Skeletal muscle satellite cell (primary cell): ENCODE measurements around the gene SMARCA4.
A peak's percentile ranks its signal among the peaks of the same experiment; 100 is the strongest.
"Not testable (repeated sequence)": the region's sequence is repeated elsewhere in the genome, so short reads cannot be mapped to it uniquely, and the experiment has no call there.

Experiments used
- H3K27me3 ChIP-seq: 2 replicates; pipeline ENCODE4 v1.7.0; 2013; ENCODE audit warnings: low read length; ENCODE audit not compliant: control insufficient read depth, insufficient read depth
- H3K36me3 ChIP-seq: 2 replicates; pipeline ENCODE4 v1.7.0; 2013; ENCODE audit warnings: mild to moderate bottlenecking, control low read depth, low read length; ENCODE audit not compliant: insufficient read depth
- H3K4me1 ChIP-seq: 2 replicates; pipeline ENCODE4 v1.7.0; 2013; ENCODE audit warnings: low read length; ENCODE audit not compliant: control insufficient read depth, insufficient read depth
- H3K4me2 ChIP-seq: 2 replicates; pipeline ENCODE4 v1.7.0; 2013; ENCODE audit warnings: mild to moderate bottlenecking, low read length
- H3K4me3 ChIP-seq: 2 replicates; pipeline ENCODE4 v1.7.0; 2013; ENCODE audit warnings: low read length
- H3K9ac ChIP-seq: 2 replicates; pipeline ENCODE4 v1.7.0; 2013; ENCODE audit warnings: mild to moderate bottlenecking, low read depth, low read length, moderate library complexity
- H3K9me3 ChIP-seq: replicated peaks from 2 replicates; pipeline ENCODE4 v1.7.0; 2013; ENCODE audit warnings: mild to moderate bottlenecking, control low read depth, low read length

Gene SMARCA4

DNA sequence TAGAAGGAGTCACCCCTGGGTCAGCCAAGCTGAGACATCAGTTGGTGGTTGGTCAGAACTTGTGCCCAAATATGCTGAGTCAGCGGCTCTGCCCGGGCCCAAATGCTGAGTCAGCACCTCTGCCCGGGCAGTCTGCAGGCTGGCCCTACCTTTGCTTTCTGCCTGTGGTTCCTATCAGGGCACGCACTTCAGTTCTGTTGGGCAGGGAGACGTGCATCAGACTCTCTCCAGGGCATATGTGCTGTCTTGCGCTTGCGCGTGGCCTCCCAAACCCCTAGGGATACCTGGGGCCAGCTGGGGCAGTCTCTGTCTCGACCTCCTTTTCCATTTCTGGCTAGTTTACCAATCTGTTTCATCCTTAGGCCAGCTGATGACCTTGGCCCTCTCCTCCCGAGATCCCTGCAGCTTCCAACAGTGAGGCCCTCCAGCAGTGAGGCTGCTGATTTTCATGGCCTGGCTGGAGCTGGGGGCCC lies 104.0 kb downstream of the SMARCA4 start:
- Histone ChIP-seq H3K36me3 (peaks cover 36% of the 10 kb centered on the region), H3K4me1 (peaks cover 5% of the 10 kb centered on the region), H3K9ac (no peak overlapping the region), H3K9me3 (peaks cover 5% of the 10 kb centered on the region), H3K27me3 (no peaks in the 10 kb centered on the region), H3K4me2 (no peak overlapping the region), H3K4me3 (no peak overlapping the region)

DNA sequence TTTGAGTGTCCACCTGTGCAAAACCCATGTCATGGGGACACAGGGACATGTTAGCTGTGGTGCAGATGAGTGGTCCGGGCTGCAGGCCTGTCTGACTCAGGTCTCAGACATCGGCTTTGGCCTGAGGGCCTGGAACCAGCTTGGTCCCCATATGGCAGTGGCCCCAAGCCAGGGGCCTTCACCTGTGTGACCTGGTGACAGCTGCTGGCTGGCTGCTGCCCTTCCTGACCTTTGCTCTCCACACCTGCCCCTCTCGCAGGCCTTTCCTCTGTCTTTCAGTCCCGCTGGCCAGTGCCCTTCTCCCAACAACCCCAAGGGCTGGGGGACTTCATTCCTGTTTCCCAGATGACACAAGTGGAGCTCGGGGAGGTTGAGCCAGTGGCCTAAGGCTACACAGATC lies 105.5 kb downstream of the SMARCA4 start:
- Histone ChIP-seq H3K4me1 (peaks cover 5% of the 10 kb centered on the region), H3K4me3 (no peak overlapping the region), H3K9me3 (peaks cover 5% of the 10 kb centered on the region), H3K27me3 (no peaks in the 10 kb centered on the region), H3K36me3 (peaks cover 26% of the 10 kb centered on the region), H3K9ac (no peak overlapping the region), H3K4me2 (no peak overlapping the region)

- H3K4me3 ChIP-seq = no peak overlapping the region
- H3K36me3 ChIP-seq = peaks cover 20% of the 10 kb centered on the region
- no peak overlapping the region for H3K4me2 ChIP-seq
- H3K27me3 ChIP-seq = no peaks in the 10 kb centered on the region
- no peak overlapping the region for H3K9ac ChIP-seq
- H3K4me1 ChIP-seq = peaks cover 5% of the 10 kb centered on the region
- H3K9me3 ChIP-seq = peaks cover 5% of the 10 kb centered on the region
These were observed 106.7 kb downstream of the SMARCA4 start for GRCh38 chr19:11067356-11068113.

- H3K36me3 ChIP-seq = peaks cover 20% of the 10 kb centered on the region
- no peak overlapping the region for H3K4me2 ChIP-seq
- H3K27me3 ChIP-seq = no peaks in the 10 kb centered on the region
- H3K4me3 ChIP-seq = no peak overlapping the region
- peaks cover 5% of the 10 kb centered on the region for H3K9me3 ChIP-seq
- no peak overlapping the region for H3K9ac ChIP-seq
- H3K4me1 ChIP-seq = peaks cover 5% of the 10 kb centered on the region
These were observed 108.7 kb downstream of the SMARCA4 start for GRCh38 chr19:11069561-11069960.

DNA sequence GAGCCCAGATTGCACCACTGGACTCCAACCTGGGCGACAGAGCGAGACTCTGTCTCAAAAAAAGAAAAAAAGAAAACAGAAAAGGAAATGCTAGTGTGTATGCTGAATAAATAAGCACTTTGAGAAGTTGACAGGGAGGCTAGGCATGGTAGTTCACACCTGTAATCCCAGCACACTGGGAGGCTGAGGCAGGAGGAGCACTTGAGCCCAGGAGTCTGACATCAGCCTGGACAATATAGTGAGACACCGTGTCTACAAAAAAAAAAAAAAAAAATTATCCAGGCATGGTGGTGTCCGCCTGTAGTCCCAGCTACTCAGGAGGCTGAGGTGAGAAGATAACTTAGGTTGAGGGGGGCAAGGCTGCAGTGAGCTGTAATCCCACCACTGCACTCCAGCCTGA lies 109.3 kb downstream of the SMARCA4 start:
- no peak overlapping the region for H3K4me3 ChIP-seq
- peaks cover 17% of the 10 kb centered on the region for H3K36me3 ChIP-seq
- H3K9ac ChIP-seq = no peak overlapping the region
- no peaks in the 10 kb centered on the region for H3K4me1 ChIP-seq
- no peaks in the 10 kb centered on the region for H3K27me3 ChIP-seq
- peaks cover 5% of the 10 kb centered on the region for H3K9me3 ChIP-seq
- no peak overlapping the region for H3K4me2 ChIP-seq

DNA sequence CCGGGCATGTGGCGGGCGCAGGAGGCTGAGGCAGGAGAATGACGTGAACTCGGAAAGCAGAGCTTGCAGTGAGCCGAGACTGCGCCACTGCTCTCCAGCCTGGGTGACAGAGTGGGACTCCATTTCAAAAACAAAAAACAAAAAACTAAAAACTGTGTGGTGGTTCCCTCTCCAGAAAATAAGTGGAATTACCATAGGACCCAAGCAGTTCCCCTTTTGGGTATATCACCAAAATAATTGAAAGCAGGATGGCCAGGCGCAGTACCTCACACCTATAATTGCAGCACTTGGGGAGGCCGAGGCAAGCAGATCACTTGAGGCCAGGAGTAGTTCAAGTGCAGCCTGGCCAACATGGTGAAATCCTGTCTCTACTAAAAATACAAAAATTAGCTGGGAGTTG lies 112.7 kb downstream of the SMARCA4 start:
- Histone ChIP-seq H3K4me3 (no peak overlapping the region), H3K36me3 (no peaks in the 10 kb centered on the region), H3K4me2 (no peak overlapping the region), H3K9me3 (no peaks in the 10 kb centered on the region), H3K27me3 (no peaks in the 10 kb centered on the region), H3K4me1 (peaks cover 4% of the 10 kb centered on the region), H3K9ac (no peak overlapping the region)

DNA sequence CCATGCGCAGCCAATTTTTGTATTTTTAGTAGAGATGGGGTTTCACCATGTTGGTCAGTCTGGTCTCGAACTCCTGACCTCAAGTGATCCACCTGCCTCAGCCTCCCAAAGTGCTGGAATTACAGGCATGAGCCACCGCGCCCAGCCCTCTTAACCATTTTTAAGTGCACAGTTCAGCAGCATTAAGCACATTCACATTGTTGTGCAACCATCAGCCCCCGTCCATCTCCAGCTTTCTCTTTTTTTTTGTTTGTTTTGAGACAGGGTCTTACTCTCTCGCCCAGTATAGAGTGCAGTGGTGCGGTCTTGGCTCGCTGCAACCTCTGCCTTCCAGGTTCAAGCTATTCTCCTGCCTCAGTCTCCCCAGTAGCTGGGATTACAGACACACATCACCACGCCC lies 116.0 kb downstream of the SMARCA4 start:
- H3K9me3 ChIP-seq, H3K4me2 ChIP-seq, H3K36me3 ChIP-seq, H3K4me1 ChIP-seq, H3K9ac ChIP-seq, H3K27me3 ChIP-seq, H3K4me3 ChIP-seq: not testable (repeated sequence)

DNA sequence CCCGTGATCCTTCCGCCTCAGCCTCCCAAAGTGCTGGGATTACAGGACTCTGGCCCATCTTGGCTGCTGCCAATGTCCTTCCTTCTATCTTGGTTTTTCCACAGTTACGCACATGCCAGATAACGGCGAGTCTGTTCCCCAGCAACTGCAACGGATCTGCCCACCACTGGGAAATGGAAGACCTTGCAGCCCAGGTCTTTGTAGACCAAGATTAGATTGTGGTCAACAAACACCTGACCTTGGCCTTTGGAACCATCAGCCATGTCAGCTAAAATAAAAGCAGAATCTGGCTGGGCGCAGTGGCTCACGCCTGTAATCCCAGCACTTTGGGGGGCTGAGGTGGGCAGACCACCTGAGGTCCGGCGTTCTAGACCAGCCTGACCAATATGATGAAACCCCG lies 118.1 kb downstream of the SMARCA4 start:
- Histone ChIP-seq H3K9ac (no peak overlapping the region), H3K4me1 (peaks cover 8% of the 10 kb centered on the region), H3K36me3 (no peaks in the 10 kb centered on the region), H3K9me3 (no peaks in the 10 kb centered on the region), H3K4me2 (no peak overlapping the region), H3K4me3 (no peak overlapping the region), H3K27me3 (no peaks in the 10 kb centered on the region)

- Histone ChIP-seq H3K9me3 (no peaks in the 10 kb centered on the region), H3K4me2 (no peak overlapping the region), H3K27me3 (no peaks in the 10 kb centered on the region), H3K36me3 (no peaks in the 10 kb centered on the region), H3K4me1 (peaks cover 15% of the 10 kb centered on the region), H3K4me3 (no peak overlapping the region), H3K9ac (no peak overlapping the region)
These were observed 119.2 kb downstream of the SMARCA4 start for GRCh38 chr19:11079999-11080398.

- Histone ChIP-seq H3K36me3 (peaks cover 7% of the 10 kb centered on the region), H3K4me1 (peaks cover 49% of the 10 kb centered on the region), H3K4me2 (peak overlapping the region; percentile 73), H3K9me3 (no peaks in the 10 kb centered on the region), H3K9ac (peak overlapping the region; percentile 96), H3K27me3 (no peaks in the 10 kb centered on the region), H3K4me3 (no peak overlapping the region)
These were observed 127.2 kb downstream of the SMARCA4 start for GRCh38 chr19:11087870-11088505.

GRCh38 chr19:11088506-11089253 lies 127.8 kb downstream of the SMARCA4 start:
- H3K4me1 ChIP-seq = peaks cover 50% of the 10 kb centered on the region
- peak overlapping the region; percentile 96 for H3K9ac ChIP-seq

More at GRCh38 chr19:11088506-11089253, 127.8 kb downstream of the SMARCA4 start:
- Histone ChIP-seq H3K4me3 (peak overlapping the region; percentile 84), H3K36me3 (peaks cover 9% of the 10 kb centered on the region), H3K9me3 (no peaks in the 10 kb centered on the region), H3K4me2 (peak overlapping the region; percentile 73), H3K27me3 (no peaks in the 10 kb centered on the region)
